Measurements from ENCODE around the gene RNF168.

DNA sequence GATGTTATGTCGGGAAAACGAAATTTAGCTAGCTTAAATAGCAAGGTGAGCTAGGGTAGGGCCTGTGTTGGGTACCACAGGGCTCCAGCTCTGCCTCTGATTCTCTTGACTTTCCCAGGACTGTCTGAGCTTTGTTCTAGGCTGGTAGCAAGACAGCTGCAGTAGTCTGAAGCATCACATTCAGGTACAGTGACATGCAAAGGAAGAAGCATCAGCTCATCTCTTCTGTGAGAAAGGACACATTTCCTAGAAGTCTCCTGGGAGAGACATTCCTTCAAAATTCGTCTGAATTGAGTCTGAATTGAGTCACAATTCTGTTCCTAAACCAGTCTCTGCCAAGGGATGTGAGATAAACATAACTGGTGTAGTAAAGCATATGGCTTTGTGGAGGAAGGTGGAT lies 62.9 kb downstream of the RNF168 start:
- TF ChIP-seq, protein P1, sequence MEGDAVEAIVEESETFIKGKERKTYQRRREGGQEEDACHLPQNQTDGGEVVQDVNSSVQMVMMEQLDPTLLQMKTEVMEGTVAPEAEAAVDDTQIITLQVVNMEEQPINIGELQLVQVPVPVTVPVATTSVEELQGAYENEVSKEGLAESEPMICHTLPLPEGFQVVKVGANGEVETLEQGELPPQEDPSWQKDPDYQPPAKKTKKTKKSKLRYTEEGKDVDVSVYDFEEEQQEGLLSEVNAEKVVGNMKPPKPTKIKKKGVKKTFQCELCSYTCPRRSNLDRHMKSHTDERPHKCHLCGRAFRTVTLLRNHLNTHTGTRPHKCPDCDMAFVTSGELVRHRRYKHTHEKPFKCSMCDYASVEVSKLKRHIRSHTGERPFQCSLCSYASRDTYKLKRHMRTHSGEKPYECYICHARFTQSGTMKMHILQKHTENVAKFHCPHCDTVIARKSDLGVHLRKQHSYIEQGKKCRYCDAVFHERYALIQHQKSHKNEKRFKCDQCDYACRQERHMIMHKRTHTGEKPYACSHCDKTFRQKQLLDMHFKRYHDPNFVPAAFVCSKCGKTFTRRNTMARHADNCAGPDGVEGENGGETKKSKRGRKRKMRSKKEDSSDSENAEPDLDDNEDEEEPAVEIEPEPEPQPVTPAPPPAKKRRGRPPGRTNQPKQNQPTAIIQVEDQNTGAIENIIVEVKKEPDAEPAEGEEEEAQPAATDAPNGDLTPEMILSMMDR (IDR thresholded peaks at IDR 0.05; ENCODE audit: insufficient read depth, low read depth, low read length) = no peak
- no peak for TF ChIP-seq EZH2 (IDR thresholded peaks at IDR 0.05; ENCODE audit: insufficient read depth, low read length)
